ENCODE data around the gene NXN. TPM values are rescaled to one million over a fixed set of nuclear protein-coding genes. Genes with fewer than 3 reads are reported as not detected.

Gene NXN
- total and polyA plus RNA-seq, 9 donors: 5.5 to 34.8 (median 28.4) TPM

DNA sequence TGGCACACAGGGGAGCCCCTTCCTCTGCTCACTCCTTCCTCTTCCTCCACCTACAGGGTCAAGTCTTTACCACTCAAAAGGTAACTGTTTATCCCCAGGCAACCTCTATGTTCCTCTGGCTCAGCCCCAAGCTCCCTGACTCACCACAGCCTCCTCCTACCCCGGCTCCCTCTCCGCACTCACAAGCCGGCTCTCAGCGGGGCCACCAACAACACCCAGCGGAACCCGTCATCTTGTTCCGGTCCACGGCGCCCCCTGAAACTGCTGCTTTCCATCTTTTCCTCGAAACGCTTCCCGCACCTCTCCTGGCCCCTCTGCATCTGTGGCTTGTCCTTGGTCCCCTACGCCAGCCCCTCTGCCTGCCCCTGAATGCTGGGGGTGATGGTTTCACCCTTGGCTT lies 58.4 kb downstream of the NXN start:
- DNase-seq: no peak
- Histone ChIP-seq H3K27ac (no peak overlapping the region), H3K4me1 (ENCODE audit: insufficient read depth) (peaks cover 3% of the 10 kb centered on the region), H3K4me3 (no peak overlapping the region), H3K27me3 (no peaks in the 10 kb centered on the region), H3K9me3 (no peaks in the 10 kb centered on the region), H3K36me3 (no peaks in the 10 kb centered on the region)
- TF ChIP-seq, protein P1, sequence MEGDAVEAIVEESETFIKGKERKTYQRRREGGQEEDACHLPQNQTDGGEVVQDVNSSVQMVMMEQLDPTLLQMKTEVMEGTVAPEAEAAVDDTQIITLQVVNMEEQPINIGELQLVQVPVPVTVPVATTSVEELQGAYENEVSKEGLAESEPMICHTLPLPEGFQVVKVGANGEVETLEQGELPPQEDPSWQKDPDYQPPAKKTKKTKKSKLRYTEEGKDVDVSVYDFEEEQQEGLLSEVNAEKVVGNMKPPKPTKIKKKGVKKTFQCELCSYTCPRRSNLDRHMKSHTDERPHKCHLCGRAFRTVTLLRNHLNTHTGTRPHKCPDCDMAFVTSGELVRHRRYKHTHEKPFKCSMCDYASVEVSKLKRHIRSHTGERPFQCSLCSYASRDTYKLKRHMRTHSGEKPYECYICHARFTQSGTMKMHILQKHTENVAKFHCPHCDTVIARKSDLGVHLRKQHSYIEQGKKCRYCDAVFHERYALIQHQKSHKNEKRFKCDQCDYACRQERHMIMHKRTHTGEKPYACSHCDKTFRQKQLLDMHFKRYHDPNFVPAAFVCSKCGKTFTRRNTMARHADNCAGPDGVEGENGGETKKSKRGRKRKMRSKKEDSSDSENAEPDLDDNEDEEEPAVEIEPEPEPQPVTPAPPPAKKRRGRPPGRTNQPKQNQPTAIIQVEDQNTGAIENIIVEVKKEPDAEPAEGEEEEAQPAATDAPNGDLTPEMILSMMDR (IDR thresholded peaks at IDR 0.05): no peak
- no peak for TF ChIP-seq POLR2A (IDR thresholded peaks at IDR 0.05)
- WGBS, 3 donors: 82 to 88% (median 87%) methylated on average over 13 of the region's 13 CpGs
- intact Hi-C loops (cut with DNase I): no loop called here

- Histone ChIP-seq H3K36me3 (no peaks in the 10 kb centered on the region), H3K27me3 (no peaks in the 10 kb centered on the region), H3K4me3 (no peak overlapping the region), H3K4me1 (ENCODE audit: insufficient read depth) (peaks cover 1% of the 10 kb centered on the region), H3K27ac (no peak overlapping the region), H3K9me3 (no peaks in the 10 kb centered on the region)
- intact Hi-C loops (cut with DNase I): no loop called here
- WGBS, 3 donors: 93 to 96% (median 95%) methylated on average over 16 of the region's 16 CpGs
- DNase-seq: no peak
- TF ChIP-seq, protein P1 (IDR thresholded peaks at IDR 0.05): no peak
- no peak for TF ChIP-seq EP300 (IDR thresholded peaks at IDR 0.05)
- TF ChIP-seq POLR2A (IDR thresholded peaks at IDR 0.05): no peak
These were observed 59.4 kb downstream of the NXN start for GRCh38 chr17:920190-920589.

DNA sequence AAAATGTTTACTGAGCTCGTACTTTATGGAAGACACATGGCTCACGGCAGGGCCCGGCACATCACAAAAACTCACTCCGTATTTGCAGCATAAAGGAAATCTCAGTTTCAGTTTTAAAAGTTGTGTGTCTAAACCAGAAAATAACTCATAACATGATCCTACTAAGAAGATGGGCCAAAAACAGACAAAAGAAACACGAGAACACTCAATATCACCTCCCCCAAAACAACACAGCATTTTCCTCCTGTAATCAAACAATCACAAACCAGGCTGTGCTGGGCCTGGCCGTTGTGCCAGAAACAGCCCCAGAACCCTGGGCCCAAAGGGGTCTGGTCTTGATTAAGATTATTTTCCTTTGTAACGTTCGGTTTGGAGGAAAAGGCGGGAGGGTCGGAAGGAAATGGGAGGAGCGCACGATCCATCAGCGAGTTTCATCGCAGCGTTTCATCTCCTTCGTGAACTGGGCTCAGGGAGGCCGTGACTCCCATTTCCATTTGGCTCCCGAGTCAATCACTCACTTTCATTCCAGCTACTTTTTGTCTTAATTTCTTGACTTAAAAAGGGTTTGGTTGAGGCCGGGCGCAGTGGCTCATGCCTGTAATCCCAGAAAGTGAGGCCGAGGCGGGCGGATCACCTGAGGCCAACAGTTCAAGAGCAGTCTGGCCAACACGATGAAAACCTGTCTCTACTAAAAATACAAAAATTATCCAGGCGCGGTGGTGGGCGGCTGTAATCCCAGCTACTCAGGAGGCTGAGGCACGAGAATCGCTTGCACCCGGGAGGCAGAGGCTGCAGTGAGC lies 61.4 kb downstream of the NXN start:
- WGBS, 3 donors: 74 to 79% (median 76%) methylated on average over 30 of the region's 30 CpGs
- Histone ChIP-seq H3K27me3 (no peaks in the 10 kb centered on the region), H3K4me1 (ENCODE audit: insufficient read depth) (peaks cover 1% of the 10 kb centered on the region), H3K27ac (peak overlapping the region in 1 of 2 donors; percentile 6), H3K36me3 (no peaks in the 10 kb centered on the region), H3K4me3 (no peak overlapping the region), H3K9me3 (no peaks in the 10 kb centered on the region)
- TF ChIP-seq, protein P1 (IDR thresholded peaks at IDR 0.05): no peak
- TF ChIP-seq POLR2A (IDR thresholded peaks at IDR 0.05) (no peak), EP300 (IDR thresholded peaks at IDR 0.05) (no peak)
- peak in 1 of 5 donors; percentile 10 for DNase-seq
- intact Hi-C loops (cut with DNase I): loop anchor here in 1 of 4 donors (2.0 kb wide), 1 partner anchor 43 kb away; no protein-coding TSS in a partner anchor

GRCh38 chr17:917391-917811 lies 62.2 kb downstream of the NXN start:
- peak in 1 of 5 donors; percentile 13 for DNase-seq
- 82 to 95% (median 88%) methylated on average over 19 of the region's 19 CpGs for WGBS, 3 donors
- TF ChIP-seq, protein P1 (IDR thresholded peaks at IDR 0.05): no peak
- TF ChIP-seq EP300 (IDR thresholded peaks at IDR 0.05): no peak
- TF ChIP-seq POLR2A (IDR thresholded peaks at IDR 0.05): no peak
- intact Hi-C loops (cut with DNase I): loop anchor here in 1 of 4 donors (2.0 kb wide), 1 partner anchor 43 kb away; no protein-coding TSS in a partner anchor
- Histone ChIP-seq H3K4me1 (ENCODE audit: insufficient read depth) (peaks cover 1% of the 10 kb centered on the region), H3K27me3 (no peaks in the 10 kb centered on the region), H3K9me3 (no peaks in the 10 kb centered on the region), H3K36me3 (no peaks in the 10 kb centered on the region), H3K27ac (peak overlapping the region in 1 of 2 donors; percentile 6), H3K4me3 (no peak overlapping the region)

Data from ovary (tissue), 9 donors.